Mesenchymal stem cell (in vitro differentiated cells and primary cell): ENCODE results near the gene ADAMTS20.

ENCODE experiments used
- DNase-seq: peaks from one replicate; pipeline ENCODE4 v3.0.0-alpha.2; 2013
- H2AFZ ChIP-seq: one replicate; pipeline ENCODE4 v1.6.1; 2013; ENCODE audit warnings: low read depth, mild to moderate bottlenecking, control low read depth, inconsistent platforms, low read length, moderate library complexity
- H2AK5ac ChIP-seq: 2 replicates; pipeline ENCODE4 v1.6.1; 2013; ENCODE audit warnings: low read length, moderate library complexity, mild to moderate bottlenecking, inconsistent platforms; ENCODE audit not compliant: severe bottlenecking
- H2BK120ac ChIP-seq: one replicate; pipeline ENCODE4 v1.6.1; 2013; ENCODE audit warnings: low read depth, mild to moderate bottlenecking, inconsistent platforms, low read length, moderate library complexity
- H2BK12ac ChIP-seq, 2 experiments: one replicate each; pipeline ENCODE4 v1.6.1; 2013; ENCODE audit warnings: inconsistent platforms in 2 of 2, low read length in 2 of 2, mild to moderate bottlenecking in 2 of 2, moderate library complexity in 2 of 2, control low read depth in 1 of 2
- H2BK15ac ChIP-seq: one replicate; pipeline ENCODE4 v1.6.1; 2013; ENCODE audit warnings: mild to moderate bottlenecking, low read depth, inconsistent platforms; ENCODE audit not compliant: poor library complexity, severe bottlenecking
- H2BK5ac ChIP-seq: 2 replicates; pipeline ENCODE4 v1.6.1; 2013; ENCODE audit warnings: low read depth, mild to moderate bottlenecking, low read length, control low read depth, inconsistent platforms; ENCODE audit not compliant: poor library complexity, severe bottlenecking
- H3K14ac ChIP-seq, 2 experiments: one replicate each; pipeline ENCODE4 v1.6.1; 2013; ENCODE audit warnings: inconsistent platforms in 2 of 2, low read length in 2 of 2, control low read depth in 1 of 2, mild to moderate bottlenecking in 1 of 2, moderate library complexity in 1 of 2
- H3K18ac ChIP-seq, 2 experiments: one replicate each; pipeline ENCODE4 v1.6.1; 2013; ENCODE audit warnings: inconsistent platforms in 2 of 2, low read length in 2 of 2, control low read depth in 1 of 2, low read depth in 1 of 2, mild to moderate bottlenecking in 1 of 2
- H3K23ac ChIP-seq, 2 experiments: one replicate each; pipeline ENCODE4 v1.6.1; 2013; ENCODE audit warnings: inconsistent platforms in 2 of 2, low read length in 2 of 2, mild to moderate bottlenecking in 2 of 2, moderate library complexity in 2 of 2, control low read depth in 1 of 2
- H3K27ac ChIP-seq: 2 replicates; pipeline ENCODE4 v1.5.1; 2013; ENCODE audit warnings: mild to moderate bottlenecking, moderate library complexity, low read length, control low read depth, inconsistent platforms; ENCODE audit not compliant: poor library complexity, severe bottlenecking
- H3K27me3 ChIP-seq, 2 experiments: 2 replicates each; pipeline versions ENCODE4 v1.6.1 to v1.7.0; 2013; ENCODE audit warnings: low read length in 2 of 2, mild to moderate bottlenecking in 2 of 2, moderate library complexity in 2 of 2, control low read depth in 1 of 2, inconsistent platforms in 1 of 2; ENCODE audit not compliant: control insufficient read depth in 1 of 2, insufficient read depth in 1 of 2
- H3K36me3 ChIP-seq, 2 experiments: 2 replicates each; pipeline versions ENCODE4 v1.6.1 to v1.7.0; 2013; ENCODE audit warnings: low read length in 2 of 2, control low read depth in 1 of 2, inconsistent platforms in 1 of 2, low read depth in 1 of 2, mild to moderate bottlenecking in 1 of 2; ENCODE audit not compliant: insufficient read depth in 2 of 2, control insufficient read depth in 1 of 2
- H3K4ac ChIP-seq, 2 experiments: one replicate each; pipeline ENCODE4 v1.6.1; 2013; ENCODE audit warnings: inconsistent platforms in 2 of 2, low read length in 2 of 2, mild to moderate bottlenecking in 2 of 2, moderate library complexity in 2 of 2, control low read depth in 1 of 2, low read depth in 1 of 2
- H3K4me1 ChIP-seq: 2 replicates; pipeline ENCODE4 v1.6.1; 2013; ENCODE audit warnings: low read depth, low read length, control low read depth; ENCODE audit not compliant: control insufficient read depth, insufficient read depth
- H3K4me2 ChIP-seq: 2 replicates; pipeline ENCODE4 v1.6.1; 2013; ENCODE audit warnings: low read length, mild to moderate bottlenecking, inconsistent platforms; ENCODE audit not compliant: poor library complexity, severe bottlenecking
- H3K4me3 ChIP-seq, 2 experiments: 2 replicates each; pipeline versions ENCODE4 v1.5.1 to v1.7.0; 2013; ENCODE audit warnings: low read length in 2 of 2, mild to moderate bottlenecking in 2 of 2, control low read depth in 1 of 2, low read depth in 1 of 2; ENCODE audit not compliant: insufficient read depth in 1 of 2
- H3K79me1 ChIP-seq: replicated peaks from 2 replicates; pipeline ENCODE4 v1.6.1; 2013; ENCODE audit warnings: mild to moderate bottlenecking, control low read depth, low read length, inconsistent platforms; ENCODE audit not compliant: poor library complexity, severe bottlenecking
- H3K9ac ChIP-seq: 2 replicates; pipeline ENCODE4 v1.7.0; 2013; ENCODE audit warnings: mild to moderate bottlenecking, low read length, moderate library complexity
- H3K9me3 ChIP-seq: 2 replicates; pipeline ENCODE4 v1.7.0; 2013; ENCODE audit warnings: mild to moderate bottlenecking, low read length; ENCODE audit not compliant: control insufficient read depth
- H4K8ac ChIP-seq: one replicate; pipeline ENCODE4 v1.6.1; 2013; ENCODE audit warnings: inconsistent platforms, mild to moderate bottlenecking, low read length, moderate library complexity
- H4K91ac ChIP-seq: one replicate; pipeline ENCODE4 v1.6.1; 2013; ENCODE audit warnings: mild to moderate bottlenecking, low read length, inconsistent platforms
- WGBS: methylation state at CpG from one replicate; pipeline ENCODE4 v1.1.7; 2013; ENCODE audit warnings: mixed read lengths; 5-methylcytosine and 5-hydroxymethylcytosine counted together

The ADAMTS20 gene

GRCh38 chr12:43320281-43320680 is 231.7 kb downstream of the ADAMTS20 start:
- H3K9me3 ChIP-seq: no peaks in the 10 kb centered on the region
- no peak overlapping the region for H2BK15ac ChIP-seq
- WGBS: 90% methylated on average over 4 of the region's 4 CpGs
- DNase-seq: no peak
- H2AK5ac ChIP-seq: no peak overlapping the region
- H3K79me1 ChIP-seq: no peaks in the 10 kb centered on the region
- no peaks in the 10 kb centered on the region for H3K4me1 ChIP-seq
- H4K91ac ChIP-seq: no peak overlapping the region
- no peak overlapping the region for H3K4ac ChIP-seq
- no peak overlapping the region for H2AFZ ChIP-seq
- no peak overlapping the region for H3K4me2 ChIP-seq
- no peak overlapping the region for H3K27ac ChIP-seq
- H3K23ac ChIP-seq: no peak overlapping the region
- no peak overlapping the region for H2BK12ac ChIP-seq
- H3K18ac ChIP-seq: no peak overlapping the region
- H3K9ac ChIP-seq: no peak overlapping the region
- no peak overlapping the region for H3K14ac ChIP-seq
- no peak overlapping the region for H2BK120ac ChIP-seq
- H3K36me3 ChIP-seq: no peaks in the 10 kb centered on the region
- H2BK5ac ChIP-seq: no peak overlapping the region
- H4K8ac ChIP-seq: no peak overlapping the region
- no peak overlapping the region for H3K4me3 ChIP-seq
- no peaks in the 10 kb centered on the region for H3K27me3 ChIP-seq

- Histone ChIP-seq H3K14ac (no peak overlapping the region), H3K23ac (no peak overlapping the region), H4K91ac (no peak overlapping the region), H3K4me1 (no peaks in the 10 kb centered on the region), H3K4me2 (no peak overlapping the region), H3K4me3 (no peak overlapping the region), H2AK5ac (no peak overlapping the region), H4K8ac (no peak overlapping the region), H2BK12ac (no peak overlapping the region), H3K18ac (no peak overlapping the region), H2BK120ac (no peak overlapping the region), H3K36me3 (no peaks in the 10 kb centered on the region), H3K9me3 (no peaks in the 10 kb centered on the region), H3K4ac (no peak overlapping the region), H2AFZ (no peak overlapping the region), H3K27ac (no peak overlapping the region), H2BK15ac (no peak overlapping the region), H3K9ac (no peak overlapping the region), H3K27me3 (no peaks in the 10 kb centered on the region), H3K79me1 (no peaks in the 10 kb centered on the region), H2BK5ac (no peak overlapping the region)
- WGBS: 100% methylated on average over 2 of the region's 4 CpGs
- no peak for DNase-seq
Measured at GRCh38 chr12:43318021-43318420, 234.0 kb downstream of the ADAMTS20 start.

GRCh38 chr12:43317156-43317555 is 234.8 kb downstream of the ADAMTS20 start:
- Histone ChIP-seq H3K14ac (no peak overlapping the region), H3K4me1 (no peaks in the 10 kb centered on the region), H4K8ac (no peak overlapping the region), H3K36me3 (no peaks in the 10 kb centered on the region), H3K4me3 (no peak overlapping the region), H3K23ac (no peak overlapping the region), H3K27ac (no peak overlapping the region), H3K4ac (no peak overlapping the region), H4K91ac (no peak overlapping the region), H3K18ac (no peak overlapping the region), H2BK5ac (no peak overlapping the region), H2AK5ac (no peak overlapping the region), H3K9me3 (no peaks in the 10 kb centered on the region), H2AFZ (no peak overlapping the region), H3K27me3 (no peaks in the 10 kb centered on the region), H2BK15ac (no peak overlapping the region), H3K4me2 (no peak overlapping the region), H3K9ac (no peak overlapping the region), H2BK12ac (no peak overlapping the region), H3K79me1 (no peaks in the 10 kb centered on the region), H2BK120ac (no peak overlapping the region)
- DNase-seq: peak; percentile 18
- no CpG with 5 or more reads among the region's 3 CpGs for WGBS

- Histone ChIP-seq H3K18ac (no peak overlapping the region), H2BK12ac (no peak overlapping the region), H2BK15ac (no peak overlapping the region), H3K23ac (no peak overlapping the region), H3K14ac (no peak overlapping the region), H3K9me3 (no peaks in the 10 kb centered on the region), H4K91ac (no peak overlapping the region), H4K8ac (no peak overlapping the region), H3K4me3 (no peak overlapping the region), H3K27me3 (no peaks in the 10 kb centered on the region), H2AK5ac (no peak overlapping the region), H2BK5ac (no peak overlapping the region), H3K27ac (no peak overlapping the region), H3K9ac (no peak overlapping the region), H3K4me2 (no peak overlapping the region), H3K36me3 (no peaks in the 10 kb centered on the region), H2BK120ac (no peak overlapping the region), H3K4ac (no peak overlapping the region), H3K79me1 (no peaks in the 10 kb centered on the region), H3K4me1 (no peaks in the 10 kb centered on the region), H2AFZ (no peak overlapping the region)
- peak; percentile 29 for DNase-seq
- WGBS: 71% methylated on average over 1 of the region's 1 CpG
Measured at GRCh38 chr12:43316520-43316919, 235.5 kb downstream of the ADAMTS20 start.
